Ureter (tissue), 1 donor: ENCODE data around the gene SMG1. TPM values are rescaled to one million over a fixed set of nuclear protein-coding genes. Genes with fewer than 3 reads are reported as not detected.
"Not testable (repeated sequence)": the region's sequence is repeated elsewhere in the genome, so short reads cannot be mapped to it uniquely, and the experiment has no call there.

Experiments
- DNase-seq: peaks from one replicate; pipeline ENCODE4 v3.0.0-alpha.2; 2020; ENCODE audit warnings: low spot score
- total RNA-seq: library from RNA; stranded (reverse); gene quantifications from one replicate; pipeline ENCODE4 v1.2.4, GENCODE V29; 2023
- donor health status: DM: yes; HTN: yes; CAD: no.

Gene SMG1
- total RNA-seq, 1 donor from 2014 or later = 168 TPM

DNA sequence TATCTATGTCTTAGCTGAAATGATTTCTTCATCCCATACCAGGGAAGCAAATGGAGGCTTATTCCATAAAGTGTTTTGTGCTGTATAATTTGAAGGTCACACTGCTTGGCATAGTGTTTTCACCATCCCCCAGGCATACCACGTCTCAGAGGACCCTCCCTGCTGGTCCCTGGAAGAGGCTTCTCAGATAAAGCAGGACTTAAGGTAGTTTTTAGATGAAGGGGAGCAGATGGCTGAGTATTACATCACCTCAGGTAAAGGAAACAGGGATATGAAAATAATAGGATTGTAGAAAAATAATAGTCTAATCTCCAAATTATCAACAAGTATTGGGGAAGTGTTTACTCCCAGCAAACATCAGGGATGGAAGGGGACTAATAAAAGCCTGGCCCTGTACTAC is 7.3 kb upstream of the SMG1 start:
- DNase-seq = no peak

DNA sequence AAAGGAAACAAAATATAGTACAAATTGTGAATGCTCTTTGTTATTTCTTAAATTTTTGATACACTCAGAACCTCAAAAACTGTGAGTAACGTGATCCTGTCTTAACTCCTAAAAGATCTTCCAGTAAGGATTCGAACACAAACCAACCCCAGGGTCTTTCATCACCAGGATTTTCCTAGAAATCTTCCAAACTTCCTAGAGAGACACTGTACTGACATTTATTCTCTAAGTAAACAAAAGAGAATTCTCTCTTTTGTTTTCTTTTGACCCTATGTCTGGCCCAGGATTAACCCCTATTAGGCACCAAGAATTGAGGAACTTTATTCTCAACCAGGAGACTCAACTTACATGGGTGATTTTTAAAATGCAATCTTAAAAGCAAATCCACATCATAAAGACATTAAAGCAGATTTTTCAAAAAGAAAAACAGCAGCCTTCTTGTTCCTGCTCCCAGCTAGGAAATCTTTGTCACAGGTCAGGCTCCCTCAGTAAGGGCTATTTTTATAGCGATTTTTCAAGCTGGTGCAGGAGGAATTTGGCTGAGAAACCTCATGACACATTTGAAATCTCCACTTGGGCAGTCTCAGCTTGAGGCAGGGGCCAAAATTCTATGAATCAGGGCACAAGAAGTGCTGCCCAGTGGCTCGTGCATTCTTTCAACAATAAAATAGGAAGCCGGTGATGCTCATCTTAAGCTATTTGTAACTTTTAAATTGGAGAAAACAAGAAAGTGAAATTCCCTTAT is 6.2 kb upstream of the SMG1 start:
- DNase-seq = no peak

DNA sequence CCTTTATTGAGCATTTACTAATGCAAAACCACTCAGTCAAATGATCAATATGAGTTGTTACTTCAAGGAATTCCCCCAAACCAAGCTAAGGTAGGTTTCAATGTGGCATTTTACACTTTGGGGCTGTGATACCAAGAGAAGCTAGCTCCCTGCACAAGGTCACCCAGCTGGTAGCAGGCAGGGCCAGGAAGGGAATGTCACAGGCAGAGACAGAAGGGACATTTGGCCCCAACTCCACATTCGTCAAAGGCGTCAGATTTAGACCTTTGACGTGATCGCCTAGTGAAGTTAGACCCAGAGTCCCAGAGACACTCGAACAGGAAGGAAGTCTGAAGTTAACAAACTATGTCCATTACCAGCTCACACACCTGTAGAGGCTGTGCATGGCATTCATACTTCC is 5.5 kb upstream of the SMG1 start:
- DNase-seq = no peak

DNA sequence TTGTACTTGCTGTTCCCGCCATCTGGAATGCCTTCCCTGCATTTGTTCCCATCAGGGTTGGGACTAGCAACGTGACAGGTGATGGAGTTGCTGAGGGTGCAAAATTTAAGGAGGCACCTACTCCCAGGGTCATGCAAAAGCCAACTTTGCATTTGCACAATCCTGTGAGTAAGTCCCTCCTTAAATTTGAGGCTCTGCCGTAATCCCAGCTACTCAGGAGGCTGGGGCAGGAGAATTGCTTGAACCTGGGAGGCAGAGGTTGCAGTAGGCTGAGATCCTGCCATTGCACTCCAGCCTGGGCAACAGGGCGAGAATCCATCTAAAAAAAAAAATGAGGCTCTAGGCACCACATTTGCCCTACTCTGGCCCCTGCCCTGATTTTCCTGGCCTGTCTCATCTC is 3.9 kb upstream of the SMG1 start:
- DNase-seq = not testable (repeated sequence)

DNA sequence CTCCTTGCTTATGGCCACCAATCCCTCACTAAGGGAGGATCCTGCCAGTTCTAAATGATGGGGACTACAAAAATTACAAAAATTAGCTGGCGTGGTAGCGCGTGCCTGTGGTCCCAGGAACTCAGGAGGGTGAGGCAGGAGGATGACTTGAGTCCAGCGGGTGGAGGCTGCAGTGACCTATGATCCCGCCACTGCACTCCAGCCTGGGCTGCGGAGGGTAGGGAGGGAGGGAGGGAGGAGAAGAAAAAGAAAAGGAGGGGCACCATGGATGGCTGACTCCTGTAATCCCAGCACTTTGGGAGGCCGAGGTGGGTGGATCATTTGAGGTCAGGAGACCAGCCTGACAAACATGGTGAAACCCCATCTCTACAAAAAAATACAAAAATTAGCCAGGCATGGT is 1.9 kb upstream of the SMG1 start:
- DNase-seq = not testable (repeated sequence)

DNA sequence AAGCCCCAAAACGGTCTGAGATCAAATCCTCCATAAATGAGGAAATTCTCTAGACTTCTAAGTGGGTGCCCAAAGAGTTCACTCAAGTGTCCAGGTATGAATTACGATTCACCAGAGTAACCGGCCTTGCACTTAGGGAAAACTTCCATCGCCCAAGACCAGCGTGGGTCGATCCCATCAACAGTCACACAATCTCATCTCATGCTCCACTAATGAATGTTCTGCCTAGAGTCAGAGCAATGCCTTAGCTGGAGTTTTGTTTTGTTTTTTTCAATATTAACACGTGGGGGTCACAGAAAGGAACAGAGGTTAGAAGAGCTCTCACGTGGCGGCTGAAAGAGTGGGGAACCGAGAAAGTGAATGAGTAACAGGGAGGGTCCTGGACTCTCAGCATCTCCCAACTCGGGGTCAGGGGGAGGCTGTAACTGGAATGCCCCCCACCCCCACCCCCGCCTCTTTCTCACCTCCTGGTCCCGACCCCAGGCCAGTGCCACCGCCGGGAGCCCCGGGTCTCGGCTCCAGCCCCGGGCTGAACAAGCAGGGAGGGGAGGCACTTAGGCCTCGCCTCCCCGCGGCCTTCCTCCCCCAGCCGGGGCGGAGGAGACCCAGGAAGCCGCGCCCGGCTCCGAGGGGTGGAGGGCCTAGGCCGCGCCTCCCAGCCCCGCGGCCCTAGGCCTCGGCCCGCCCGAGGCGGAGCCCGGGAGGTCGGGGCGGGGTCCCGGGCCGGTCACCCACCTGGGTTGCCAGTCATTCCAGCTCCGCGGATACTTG is 808 bp downstream of the SMG1 start:
- DNase-seq = not testable (repeated sequence)

DNA sequence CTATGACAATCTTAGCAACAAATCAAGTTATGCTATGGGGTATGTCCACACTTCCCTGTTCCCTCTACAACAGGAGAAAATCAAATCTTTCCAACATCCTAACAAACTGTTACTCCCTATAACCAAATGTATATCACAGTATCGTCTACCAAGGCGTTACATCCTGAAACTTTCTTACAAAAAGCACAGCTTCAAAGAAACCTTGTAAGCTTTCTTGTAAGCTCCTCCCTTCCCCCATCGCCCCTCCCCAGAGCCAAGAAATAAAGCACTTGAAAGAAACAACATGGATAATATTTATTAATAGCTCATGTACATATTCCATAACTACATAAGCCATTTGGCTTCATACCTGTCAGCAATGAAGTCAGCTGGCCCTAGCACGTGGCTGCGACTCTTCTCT is 2.3 kb downstream of the SMG1 start:
- not testable (repeated sequence) for DNase-seq

DNA sequence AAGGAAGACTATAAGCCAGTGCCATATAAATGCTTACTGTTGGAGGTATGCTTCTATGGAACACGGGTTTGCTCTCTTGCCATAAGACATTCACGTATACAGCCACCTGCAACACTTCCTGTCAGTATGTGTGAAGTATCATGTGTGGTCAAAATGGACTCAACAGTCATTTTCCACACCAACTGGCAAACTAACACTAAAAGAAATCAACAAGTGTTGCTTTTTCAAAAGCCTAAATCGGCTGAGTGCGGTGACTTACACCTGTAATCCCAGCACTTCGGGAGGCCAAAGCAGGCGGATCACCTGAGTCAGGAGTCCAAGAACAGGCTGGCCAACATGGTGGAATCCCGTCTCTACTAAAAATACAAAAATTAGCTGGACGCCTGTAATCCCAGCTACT is 3.1 kb downstream of the SMG1 start:
- DNase-seq = not testable (repeated sequence)

DNA sequence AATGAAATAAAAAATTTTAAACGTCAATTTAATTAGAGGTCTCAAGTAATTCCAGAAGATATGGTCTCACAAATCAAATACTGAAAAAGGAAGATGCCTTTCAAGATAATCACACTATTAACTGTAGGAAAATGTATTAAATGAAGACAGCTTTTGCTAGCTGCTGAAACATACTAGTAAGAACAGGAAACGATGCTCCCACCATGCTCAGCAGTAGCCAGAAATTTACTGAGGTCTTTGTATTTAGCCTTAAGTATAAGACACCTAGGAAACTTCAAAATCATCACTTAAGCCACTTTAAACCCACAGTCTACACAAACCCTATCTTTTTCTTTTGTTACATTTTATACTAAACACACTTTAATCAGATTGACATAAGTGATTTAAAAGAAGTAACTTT is 16.6 kb downstream of the SMG1 start:
- not testable (repeated sequence) for DNase-seq

DNA sequence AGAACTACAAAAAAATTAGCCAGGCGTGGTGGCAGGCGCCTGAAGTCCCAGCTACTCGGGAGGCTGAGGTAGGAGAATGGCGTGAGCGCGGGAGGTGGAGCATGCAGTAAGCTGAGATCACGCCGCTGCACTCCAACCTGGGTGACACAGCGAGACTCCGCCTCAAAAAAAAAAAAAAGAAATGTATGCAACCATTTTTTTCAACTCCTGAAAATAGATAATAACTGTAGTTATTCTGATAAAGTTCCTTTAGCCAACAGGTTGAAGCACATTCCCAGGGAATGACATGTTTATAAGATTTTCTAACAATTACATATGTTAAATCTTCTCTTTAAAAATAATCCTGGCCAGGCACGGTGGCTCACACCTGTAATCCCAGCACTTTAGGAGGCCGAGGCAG is 17.5 kb downstream of the SMG1 start:
- not testable (repeated sequence) for DNase-seq

DNA sequence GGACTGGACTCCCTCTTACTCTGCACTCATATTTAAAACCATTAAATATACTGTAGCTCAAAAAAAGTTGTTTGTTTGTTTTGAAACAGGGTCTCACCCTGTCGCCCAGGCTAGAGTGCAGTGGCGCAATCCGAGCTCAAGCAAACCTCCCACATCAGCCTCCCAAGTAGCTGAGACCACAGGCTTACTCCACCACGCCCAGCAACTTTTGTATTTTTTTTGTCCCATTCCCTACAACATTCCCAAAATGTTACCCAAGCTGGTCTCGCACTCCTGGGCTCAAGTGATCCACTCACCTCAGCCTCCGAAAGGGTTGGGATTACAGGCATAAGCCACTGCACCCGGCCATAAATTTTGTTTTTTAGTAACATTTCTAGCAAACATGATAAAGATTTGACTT is 23.4 kb downstream of the SMG1 start:
- DNase-seq = not testable (repeated sequence)

DNA sequence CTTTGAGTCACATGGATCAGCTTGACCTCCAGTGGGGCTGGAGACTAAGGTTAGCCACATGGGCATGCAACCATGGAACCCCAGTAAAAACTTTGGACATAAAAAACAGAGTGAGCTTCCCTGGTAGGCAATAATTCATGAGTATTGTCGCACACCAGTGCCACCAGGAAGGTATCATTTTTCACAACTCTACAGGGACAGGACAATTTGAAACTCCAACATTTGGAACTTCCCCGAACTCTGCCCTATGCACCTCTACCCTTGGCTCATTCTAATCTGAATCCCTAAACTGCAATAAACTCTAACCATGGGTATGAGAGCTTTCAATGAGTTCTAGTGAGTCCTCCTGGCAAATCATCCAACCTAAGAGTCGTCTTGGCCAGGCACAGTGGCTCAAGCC is 24.2 kb downstream of the SMG1 start:
- DNase-seq = not testable (repeated sequence)

DNA sequence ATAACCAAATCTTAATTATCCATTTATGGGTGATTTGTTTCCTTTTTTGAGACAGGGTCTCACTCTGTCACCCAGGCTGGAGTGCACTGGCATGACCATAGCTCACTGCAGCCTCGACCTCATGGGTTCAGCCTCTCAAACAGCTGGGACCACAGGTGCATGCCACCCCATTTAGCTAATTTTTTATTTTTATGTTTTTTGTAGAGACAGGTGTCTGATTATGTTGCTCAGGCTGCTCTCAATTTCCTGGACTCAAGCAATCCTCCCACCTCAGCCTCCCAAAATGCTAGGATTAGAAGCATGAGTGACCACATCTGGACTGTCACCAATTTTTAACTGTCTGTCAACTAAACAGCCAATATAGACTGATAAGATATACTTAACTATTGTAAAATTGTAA is 25.0 kb downstream of the SMG1 start:
- not testable (repeated sequence) for DNase-seq

DNA sequence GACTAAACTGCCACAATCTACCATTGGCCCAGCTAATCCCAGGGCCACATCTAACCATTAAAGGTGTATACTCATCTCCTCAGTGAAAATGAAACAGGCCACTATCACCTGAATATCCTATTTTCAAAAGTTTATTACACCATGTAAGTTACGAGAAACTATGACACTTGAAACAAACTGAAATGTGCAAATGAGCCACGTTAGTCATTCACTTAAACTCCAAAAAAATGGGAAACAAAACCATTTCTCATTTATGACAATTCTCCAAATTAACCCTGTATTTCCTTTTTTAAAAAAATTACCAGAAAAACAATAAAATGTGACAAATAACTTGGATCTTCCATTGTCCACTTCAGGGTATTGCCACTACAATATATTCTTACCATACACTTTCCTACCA is 41.8 kb downstream of the SMG1 start:
- not testable (repeated sequence) for DNase-seq

DNA sequence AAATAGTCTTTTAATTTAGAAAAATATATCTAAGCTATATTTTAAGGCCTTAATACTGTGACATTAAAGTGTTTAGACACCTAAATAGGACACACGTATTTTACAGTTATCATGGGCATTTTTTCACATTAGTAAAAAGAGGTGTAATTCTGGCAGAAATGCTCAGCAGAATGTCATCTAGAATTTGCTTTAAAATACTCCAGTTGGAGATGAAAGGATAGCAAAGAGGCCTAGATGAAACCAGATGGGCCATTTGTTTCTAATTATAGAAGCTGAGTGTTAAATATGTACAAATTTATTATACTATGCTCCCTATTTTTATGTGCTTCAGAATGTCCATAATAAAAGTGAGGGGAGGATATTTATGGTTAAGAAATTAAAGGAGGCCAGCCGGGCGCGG is 48.5 kb downstream of the SMG1 start:
- not testable (repeated sequence) for DNase-seq

DNA sequence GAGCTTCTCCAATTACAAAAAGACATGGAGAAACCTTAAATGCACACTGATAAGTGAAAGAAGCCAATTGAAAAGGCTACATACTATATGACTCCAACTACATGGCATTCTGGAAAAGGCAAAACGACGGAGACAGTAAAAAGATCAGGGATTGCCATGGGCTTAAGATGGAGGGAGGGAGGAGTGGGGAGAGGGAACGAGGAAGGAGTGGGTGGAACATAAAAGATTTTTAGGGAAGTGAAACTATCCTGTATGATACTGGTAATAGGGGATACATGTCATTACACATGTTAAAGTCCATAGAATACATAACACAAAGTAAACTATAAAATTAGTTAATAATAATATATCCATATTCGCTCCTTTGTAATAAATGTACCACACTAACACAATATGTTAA is 48.9 kb downstream of the SMG1 start:
- DNase-seq = not testable (repeated sequence)

DNA sequence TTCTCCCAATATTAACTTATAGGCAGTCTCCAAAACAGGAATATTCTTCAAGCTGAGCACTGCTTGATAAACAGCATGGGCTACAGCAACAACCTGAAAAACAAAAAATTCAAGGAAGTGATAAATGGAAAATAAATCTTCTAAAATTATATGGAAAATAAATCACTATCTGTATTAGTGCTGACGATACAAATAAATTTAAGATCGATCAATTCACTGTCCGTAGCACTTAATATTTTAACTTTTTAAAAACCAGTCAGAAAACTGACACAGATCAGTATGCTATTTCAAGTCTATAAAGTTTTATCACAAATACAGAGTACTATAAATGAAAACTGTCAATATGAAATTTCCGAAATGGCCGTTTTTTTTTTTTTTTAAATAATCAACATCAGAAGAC is 49.9 kb downstream of the SMG1 start:
- DNase-seq = not testable (repeated sequence)

DNA sequence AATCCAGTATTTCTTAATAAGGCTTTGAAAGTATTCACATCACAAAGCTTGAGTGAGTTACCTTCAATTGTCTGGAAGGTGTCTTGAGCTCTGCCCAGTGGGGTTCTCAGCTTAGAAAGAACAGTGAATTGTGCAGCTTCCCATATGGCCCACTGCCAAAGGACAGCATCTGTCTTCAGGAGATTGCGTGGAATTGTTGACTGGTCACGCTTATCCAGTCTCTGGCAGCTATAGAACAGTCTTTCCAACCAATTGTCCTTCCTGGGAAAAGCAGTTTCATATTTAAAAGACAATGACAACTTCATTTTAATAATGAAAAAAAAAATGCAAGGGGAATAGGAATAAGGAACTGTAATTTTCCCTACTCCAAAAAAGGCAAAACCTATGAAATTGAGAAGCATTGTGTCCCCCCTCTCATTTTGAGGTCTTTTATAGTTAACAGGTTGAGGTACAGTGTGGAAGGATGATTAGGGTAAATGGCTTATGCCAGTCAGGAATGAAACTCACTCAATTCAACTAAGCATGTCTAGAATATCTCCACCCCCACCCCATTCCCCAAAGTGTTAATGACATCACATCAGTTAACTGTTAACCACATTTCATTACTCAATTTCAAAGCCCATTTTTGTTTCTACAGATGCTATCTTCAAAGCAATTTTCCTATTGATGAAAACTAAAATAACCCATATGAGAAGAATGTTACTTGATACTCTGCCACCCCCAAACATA is 57.0 kb downstream of the SMG1 start:
- not testable (repeated sequence) for DNase-seq

DNA sequence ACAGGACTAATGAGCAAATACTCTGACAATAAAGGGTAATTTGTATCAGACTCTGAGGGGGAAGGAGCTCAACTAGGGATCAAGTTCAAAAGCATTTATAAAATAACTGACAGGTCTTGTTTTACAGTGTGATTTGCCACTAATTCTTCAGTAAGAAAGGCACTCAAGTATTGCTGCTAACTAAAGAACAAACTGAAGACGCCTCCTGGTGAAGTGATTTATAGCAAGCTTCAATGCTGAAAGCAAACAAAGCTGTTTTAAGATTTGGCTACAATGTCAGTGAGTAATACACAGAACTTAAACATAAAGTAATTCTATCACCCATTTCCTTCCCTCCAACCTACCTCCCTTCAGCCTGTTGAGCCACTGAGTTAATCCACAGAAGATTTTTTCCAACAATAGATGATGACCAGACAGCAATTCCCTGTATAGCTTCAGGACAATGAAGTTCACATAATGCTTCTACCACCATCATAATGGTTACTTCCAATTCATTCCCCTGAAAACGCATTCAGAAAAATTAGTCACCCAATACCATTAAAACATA is 59.9 kb downstream of the SMG1 start:
- not testable (repeated sequence) for DNase-seq

DNA sequence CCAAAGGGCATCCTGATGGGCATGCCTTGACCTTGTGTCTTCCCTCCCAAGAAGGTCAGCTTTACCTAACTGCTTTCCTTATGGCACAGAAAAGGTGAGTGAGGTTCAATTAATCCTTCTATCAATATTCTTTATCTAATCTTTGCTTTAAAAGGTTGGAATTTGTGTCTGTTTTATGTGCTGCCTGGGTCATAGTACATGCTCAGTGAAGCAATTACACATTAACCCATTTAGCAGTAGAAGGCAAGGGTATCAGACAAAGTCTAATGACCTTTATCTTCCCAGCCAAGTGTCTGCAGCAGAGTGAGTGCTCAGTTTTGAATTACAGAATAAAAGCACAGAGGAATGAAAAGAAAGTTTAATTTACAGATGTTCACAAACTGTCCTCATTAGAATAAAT is 63.3 kb downstream of the SMG1 start:
- not testable (repeated sequence) for DNase-seq

DNA sequence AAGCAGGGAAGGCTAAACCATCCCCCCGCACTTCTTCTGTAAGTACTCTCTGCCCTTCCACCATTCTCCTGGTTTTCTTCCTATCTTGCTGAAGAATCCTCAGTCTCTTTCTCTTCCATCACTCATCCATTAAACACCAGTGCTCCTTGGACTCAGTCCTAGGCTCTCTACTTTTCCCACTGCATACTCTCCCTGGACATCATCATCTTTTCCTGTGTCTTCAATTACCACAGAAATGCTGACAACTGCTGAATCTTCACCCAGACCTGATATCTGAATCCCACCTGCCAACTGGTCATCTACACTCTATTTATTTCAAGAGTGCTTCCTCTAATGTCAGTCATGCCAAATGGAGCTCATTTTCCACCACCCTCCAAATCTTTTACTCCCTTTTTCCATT is 71.0 kb downstream of the SMG1 start:
- DNase-seq = no peak

DNA sequence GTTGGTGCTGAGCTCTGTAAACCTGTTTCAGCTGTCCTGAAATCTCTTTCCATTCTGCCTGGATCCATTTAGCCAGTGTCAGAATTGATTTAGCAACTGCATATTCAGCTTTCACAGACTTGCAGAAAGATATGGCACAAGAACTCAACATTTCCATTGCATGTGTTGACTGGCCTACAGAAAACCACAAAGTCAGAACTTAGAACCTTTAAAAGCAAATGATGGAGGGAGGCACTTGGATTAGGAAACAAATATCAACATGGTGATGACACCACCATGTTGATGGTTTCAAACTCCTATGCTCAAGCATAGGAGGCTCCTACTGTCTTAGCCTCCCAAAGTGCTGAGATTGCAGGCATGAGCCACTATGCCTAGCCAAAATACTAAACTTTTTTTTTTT is 72.5 kb downstream of the SMG1 start:
- DNase-seq = no peak
